Sigmoid colon (tissue), 7 donors: ENCODE data around the gene CTDP1. TPM values are rescaled to one million over a fixed set of nuclear protein-coding genes. Genes with fewer than 3 reads are reported as not detected.
A peak's percentile ranks its signal among the peaks of the same experiment; 100 is the strongest.

Experiments
- DNase-seq: peaks from one replicate; pipeline ENCODE4 v3.0.0-alpha.2; 2019
- H3K27ac ChIP-seq, 4 donors: fragments of 200-600 bp; sonication (generic); one replicate each; pipeline ENCODE4 v1.5.1; 2016 to 2019; ENCODE audit warnings: mild to moderate bottlenecking in 1 of 4
- H3K27me3 ChIP-seq, 3 donors: fragments of 200-600 bp; sonication (generic); one replicate each; pipeline ENCODE4 v1.5.1; 2019; ENCODE audit warnings: mild to moderate bottlenecking in 1 of 3
- H3K36me3 ChIP-seq, 4 donors: fragments of 200-600 bp; sonication (generic); one replicate each; pipeline ENCODE4 v1.5.1; 2016 to 2019
- H3K4me1 ChIP-seq, 4 donors: fragments of 200-600 bp; sonication (generic); one replicate each; pipeline ENCODE4 v1.5.1; 2017 to 2019
- H3K4me3 ChIP-seq, 4 donors: fragments of 200-600 bp; sonication (generic); one replicate each; pipeline ENCODE4 v1.5.1; 2017 to 2019; ENCODE audit warnings: mild to moderate bottlenecking in 2 of 4, moderate library complexity in 1 of 4
- H3K9me3 ChIP-seq, 4 donors: fragments of 200-600 bp in 3 of 4; sonication (generic) in 3 of 4; one replicate each; pipeline versions ENCODE4 v1.5.1 to v1.6.1; 2013 to 2019
- EP300 ChIP-seq, 4 donors: sonication (generic); formaldehyde crosslinking; IDR thresholded peaks; one replicate each; pipeline ENCODE4 v1.6.1; 2017; ENCODE audit warnings: antibody characterized with exemption in 4 of 4
- POLR2A ChIP-seq, 2 donors: fragments of 450-650 bp; IDR thresholded peaks; one replicate each; pipeline ENCODE4 v1.6.1; 2016; ENCODE audit warnings: antibody characterized with exemption in 2 of 2, mild to moderate bottlenecking in 2 of 2, moderate library complexity in 2 of 2
- POLR2AphosphoS5 ChIP-seq, 4 donors: sonication (generic); formaldehyde crosslinking; IDR thresholded peaks; one replicate each; pipeline ENCODE4 v1.6.1; 2017; ENCODE audit warnings: antibody characterized with exemption in 4 of 4
- WGBS, 2 donors: extraction: QIAGEN DNeasy Blood & Tissue Kit; methylation state at CpG; one replicate each; pipeline ENCODE4 v1.1.7; 2013; 5-methylcytosine and 5-hydroxymethylcytosine counted together
- intact Hi-C: fragments of 100-400 bp; cut with DNase I; formaldehyde crosslinking; loops from one replicate; pipeline ENCODE4 v1.15.1; 2023
- polyA plus RNA-seq, 3 donors: library from polyadenylated mRNA; stranded (reverse); fragments of 200-250 nt; gene quantifications; one replicate each; pipeline ENCODE4 v1.2.3, GENCODE V29; 2013
- total RNA-seq, 4 donors: library from RNA; depleted of rRNA; stranded (reverse); fragments of >200 nt; gene quantifications; one replicate each; pipeline ENCODE4 v1.1.0, GENCODE V29; 2016
- TF ChIP-seq, protein P1 (sequence below), 4 experiments: fragments of 450-650 bp in 3 of 4; fragments of 200-600 bp in 1 of 4; IDR thresholded peaks; one replicate each; pipeline ENCODE4 v1.5.1; 2016 to 2019; ENCODE audit warnings: antibody characterized with exemption in 4 of 4, mild to moderate bottlenecking in 3 of 4, moderate library complexity in 2 of 4
- donor health status: healthy with polysubstance abuse.
- donor health status: Bipolar disorder and iron deficiency.
- donor health status: healthy.

CTDP1 gene
- total and polyA plus RNA-seq, 7 donors, result 11.1 to 25.9 (median 14.7) TPM

GRCh38 chr18:79794846-79795245 is 115.2 kb downstream of the CTDP1 start:
- TF ChIP-seq POLR2A (IDR thresholded peaks at IDR 0.05), result no peak
- TF ChIP-seq, protein P1, sequence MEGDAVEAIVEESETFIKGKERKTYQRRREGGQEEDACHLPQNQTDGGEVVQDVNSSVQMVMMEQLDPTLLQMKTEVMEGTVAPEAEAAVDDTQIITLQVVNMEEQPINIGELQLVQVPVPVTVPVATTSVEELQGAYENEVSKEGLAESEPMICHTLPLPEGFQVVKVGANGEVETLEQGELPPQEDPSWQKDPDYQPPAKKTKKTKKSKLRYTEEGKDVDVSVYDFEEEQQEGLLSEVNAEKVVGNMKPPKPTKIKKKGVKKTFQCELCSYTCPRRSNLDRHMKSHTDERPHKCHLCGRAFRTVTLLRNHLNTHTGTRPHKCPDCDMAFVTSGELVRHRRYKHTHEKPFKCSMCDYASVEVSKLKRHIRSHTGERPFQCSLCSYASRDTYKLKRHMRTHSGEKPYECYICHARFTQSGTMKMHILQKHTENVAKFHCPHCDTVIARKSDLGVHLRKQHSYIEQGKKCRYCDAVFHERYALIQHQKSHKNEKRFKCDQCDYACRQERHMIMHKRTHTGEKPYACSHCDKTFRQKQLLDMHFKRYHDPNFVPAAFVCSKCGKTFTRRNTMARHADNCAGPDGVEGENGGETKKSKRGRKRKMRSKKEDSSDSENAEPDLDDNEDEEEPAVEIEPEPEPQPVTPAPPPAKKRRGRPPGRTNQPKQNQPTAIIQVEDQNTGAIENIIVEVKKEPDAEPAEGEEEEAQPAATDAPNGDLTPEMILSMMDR (IDR thresholded peaks at IDR 0.05), result no peak
- TF ChIP-seq EP300 (IDR thresholded peaks at IDR 0.05), result no peak
- no peak for TF ChIP-seq POLR2AphosphoS5 (IDR thresholded peaks at IDR 0.05)
- 91 to 92% methylated on average over 17 of the region's 17 CpGs for WGBS, 2 donors
- DNase-seq, result peak; percentile 41
- H3K4me3 ChIP-seq, result no peak overlapping the region
- H3K36me3 ChIP-seq, result no peaks in the 10 kb centered on the region
- no peak overlapping the region for H3K27ac ChIP-seq
- intact Hi-C loops, result no loop called here
- H3K4me1 ChIP-seq, result peaks cover 0 to 20% (median 19%) of the 10 kb centered on the region in 4 donors
- no peaks in the 10 kb centered on the region for H3K9me3 ChIP-seq
- H3K27me3 ChIP-seq, result peaks cover 12 to 71% (median 31%) of the 10 kb centered on the region in 3 donors

GRCh38 chr18:79795446-79795845 is 115.8 kb downstream of the CTDP1 start:
- Histone ChIP-seq H3K27me3 (peaks cover 12 to 71% (median 31%) of the 10 kb centered on the region in 3 donors), H3K4me1 (peaks cover 0 to 20% (median 19%) of the 10 kb centered on the region in 4 donors), H3K4me3 (no peak overlapping the region), H3K9me3 (no peaks in the 10 kb centered on the region), H3K27ac (no peak overlapping the region), H3K36me3 (no peaks in the 10 kb centered on the region)
- no peak for TF ChIP-seq EP300 (IDR thresholded peaks at IDR 0.05)
- TF ChIP-seq POLR2AphosphoS5 (IDR thresholded peaks at IDR 0.05), result no peak
- TF ChIP-seq, protein P1 (IDR thresholded peaks at IDR 0.05), result no peak
- TF ChIP-seq POLR2A (IDR thresholded peaks at IDR 0.05), result no peak
- DNase-seq, result no peak
- intact Hi-C loops, result no loop called here
- 86 to 90% methylated on average over 19 of the region's 19 CpGs for WGBS, 2 donors

- H3K4me1 ChIP-seq, result peaks cover 0 to 20% (median 19%) of the 10 kb centered on the region in 4 donors
- TF ChIP-seq EP300 (IDR thresholded peaks at IDR 0.05) (no peak), POLR2AphosphoS5 (IDR thresholded peaks at IDR 0.05) (no peak), POLR2A (IDR thresholded peaks at IDR 0.05) (no peak)
- TF ChIP-seq, protein P1 (IDR thresholded peaks at IDR 0.05), result no peak
- intact Hi-C loops, result no loop called here
- H3K9me3 ChIP-seq, result no peaks in the 10 kb centered on the region
- H3K36me3 ChIP-seq, result no peaks in the 10 kb centered on the region
- 29 to 58% methylated on average over 7 of the region's 7 CpGs for WGBS, 2 donors
- peak; percentile 36 for DNase-seq
- H3K4me3 ChIP-seq, result no peak overlapping the region
- peaks cover 12 to 73% (median 34%) of the 10 kb centered on the region in 3 donors for H3K27me3 ChIP-seq
- H3K27ac ChIP-seq, result no peak overlapping the region
Observed at GRCh38 chr18:79796016-79796415, 116.4 kb downstream of the CTDP1 start.

DNA sequence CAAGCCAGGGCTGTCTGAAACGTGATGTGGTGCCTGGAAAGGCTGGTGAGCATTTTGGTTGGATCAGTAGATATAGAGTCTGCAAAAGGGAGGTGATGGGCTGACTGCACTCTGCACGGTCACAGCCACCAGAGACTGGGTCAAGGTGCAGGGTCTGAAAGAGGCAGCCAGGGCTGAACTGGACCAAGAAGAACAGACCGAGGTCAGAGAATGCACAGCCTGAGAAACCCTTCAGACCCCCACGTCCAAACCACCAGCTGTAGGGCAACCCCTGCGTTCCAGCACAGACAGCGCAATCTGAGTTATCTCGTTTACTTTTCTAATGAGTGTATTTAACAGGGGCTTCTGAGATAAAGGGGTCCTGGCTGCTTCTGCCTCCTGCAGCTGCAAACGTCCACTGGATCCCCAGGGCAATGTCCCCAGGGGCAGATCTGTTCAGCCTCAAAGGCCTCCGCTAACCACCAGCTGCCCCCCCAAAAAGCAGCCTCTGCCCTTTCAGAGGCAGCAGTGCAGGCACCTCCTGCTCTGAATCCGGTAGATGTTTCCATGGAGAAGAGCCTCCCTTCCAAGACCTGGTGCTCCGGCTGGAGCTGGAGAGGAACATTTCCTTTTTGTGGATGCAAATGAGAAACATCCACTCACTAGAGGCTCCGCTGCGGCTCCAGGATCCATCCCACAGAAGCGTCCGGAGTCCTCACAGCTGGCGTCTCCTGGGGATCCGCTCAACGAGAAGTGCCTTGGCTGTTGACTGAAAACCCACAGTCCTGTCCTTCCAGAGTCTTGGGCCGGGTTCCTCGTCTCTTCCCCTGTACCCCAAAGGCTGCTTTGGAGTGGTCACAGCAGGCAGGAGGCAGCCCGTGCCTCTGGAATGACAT is 117.2 kb downstream of the CTDP1 start:
- TF ChIP-seq POLR2AphosphoS5 (IDR thresholded peaks at IDR 0.05) (no peak), POLR2A (IDR thresholded peaks at IDR 0.05) (no peak), EP300 (IDR thresholded peaks at IDR 0.05) (no peak)
- TF ChIP-seq, protein P1 (IDR thresholded peaks at IDR 0.05), result no peak
- Histone ChIP-seq H3K4me3 (no peak overlapping the region), H3K4me1 (peaks cover 0 to 20% (median 19%) of the 10 kb centered on the region in 4 donors), H3K36me3 (no peaks in the 10 kb centered on the region), H3K27ac (no peak overlapping the region), H3K27me3 (peaks cover 12 to 74% (median 34%) of the 10 kb centered on the region in 3 donors), H3K9me3 (no peaks in the 10 kb centered on the region)
- intact Hi-C loops, result no loop called here
- 32 to 51% methylated on average over 21 of the region's 21 CpGs for WGBS, 2 donors
- peak; percentile 59 for DNase-seq
